CD4-positive, alpha-beta T cell treated with Interferon gamma for 1 hour (primary cell): ENCODE data around the gene RAB3IP.
"Not testable (repeated sequence)": the region's sequence is repeated elsewhere in the genome, so short reads cannot be mapped to it uniquely, and the experiment has no call there.

Source experiments
- DNase-seq: peaks from one replicate; pipeline ENCODE4 v3.0.0-alpha.2; 2020

Gene RAB3IP

DNA sequence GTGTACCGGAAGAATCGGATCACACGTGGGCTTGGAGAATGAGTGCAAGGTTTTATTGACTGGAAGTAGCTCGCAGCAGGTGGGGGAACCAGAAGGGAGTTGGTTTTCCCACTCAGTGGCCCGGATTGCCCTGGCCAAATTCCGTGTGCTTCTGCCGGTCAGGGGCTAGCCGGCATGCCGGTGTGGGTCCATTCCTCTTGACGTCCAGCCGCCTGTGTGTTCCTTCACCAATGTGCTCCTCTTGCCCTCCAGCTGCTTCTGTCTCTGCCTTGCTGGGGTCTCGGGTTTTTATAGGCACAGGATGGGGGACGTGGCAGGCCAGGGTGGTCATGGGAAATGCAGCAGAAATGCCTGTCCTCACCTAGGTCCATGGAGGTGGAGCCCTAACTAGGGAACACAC, 97.4 kb downstream of the RAB3IP start:
- no peak for DNase-seq

DNA sequence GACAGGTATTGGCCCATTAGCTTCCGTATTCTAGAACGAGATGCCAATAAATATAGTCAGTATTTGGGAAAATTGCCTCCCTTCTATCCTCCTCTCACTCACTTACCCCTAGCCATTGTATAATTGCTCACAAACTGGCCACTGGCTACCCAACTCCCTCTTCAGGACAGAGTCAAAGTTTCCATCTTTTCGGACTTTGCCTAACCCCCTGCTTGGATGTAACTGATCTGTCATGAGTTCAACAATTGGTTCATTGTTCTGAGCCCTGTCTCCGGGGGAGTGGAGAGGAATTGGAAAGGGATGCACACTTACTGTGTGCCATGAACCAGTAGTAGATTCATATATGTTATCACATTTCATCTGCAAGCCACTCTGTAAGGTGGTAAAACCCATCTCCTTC, 98.5 kb downstream of the RAB3IP start:
- DNase-seq = no peak

DNA sequence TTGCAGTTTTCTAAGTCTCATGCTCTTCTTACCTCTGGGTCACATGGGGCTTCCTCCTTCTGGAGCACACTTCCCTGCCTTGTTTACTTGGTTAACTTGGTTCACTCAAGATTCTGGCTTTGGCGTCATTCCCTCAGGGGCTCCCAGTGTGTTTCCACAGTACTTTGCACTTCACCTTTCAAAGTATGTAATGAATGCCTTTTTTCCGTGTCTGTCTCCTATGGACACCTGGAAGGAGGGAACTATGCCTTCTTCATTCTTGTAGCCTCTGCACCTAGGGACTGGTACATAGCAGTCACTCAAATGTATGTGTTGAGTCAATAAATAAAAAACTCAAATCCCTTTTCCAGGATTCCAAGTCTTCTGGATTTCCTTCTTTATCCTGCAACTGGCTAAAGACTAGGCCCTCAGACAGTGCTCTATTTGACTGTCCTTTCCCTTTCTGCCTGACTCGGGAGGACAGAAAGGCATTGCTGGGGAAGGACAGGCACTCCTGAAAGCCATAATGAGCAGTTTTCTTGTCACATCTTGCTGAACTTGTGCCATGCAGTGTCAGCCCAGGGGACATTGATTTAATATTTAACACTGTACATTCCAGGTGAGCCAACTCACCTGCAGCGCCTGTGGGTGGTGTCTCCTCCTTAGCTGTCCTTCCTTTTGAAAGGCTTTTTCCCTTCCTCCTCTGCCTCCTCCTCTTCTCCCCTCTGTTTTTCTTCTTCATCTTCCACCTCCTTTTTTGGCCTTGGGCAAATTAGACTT, 99.2 kb downstream of the RAB3IP start:
- no peak for DNase-seq

DNA sequence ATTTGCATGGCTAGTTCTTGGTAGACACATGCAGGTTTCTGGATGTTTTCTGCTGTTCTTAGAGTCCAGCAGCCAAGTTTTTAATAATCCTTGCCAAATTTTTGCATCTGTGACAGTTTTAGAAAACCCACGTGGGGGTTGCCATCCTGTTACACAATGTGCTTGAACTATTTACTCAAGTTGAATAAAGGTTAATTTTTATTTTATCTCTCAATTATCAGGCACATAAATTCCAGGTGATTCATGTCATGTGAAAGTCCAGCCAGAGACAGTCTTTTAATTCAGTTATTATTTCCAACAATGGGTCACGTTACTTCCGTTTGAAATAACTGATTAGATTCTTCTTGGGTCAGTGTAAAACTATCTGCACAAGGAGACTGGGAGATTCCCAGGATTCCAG, 102.1 kb downstream of the RAB3IP start:
- no peak for DNase-seq

DNA sequence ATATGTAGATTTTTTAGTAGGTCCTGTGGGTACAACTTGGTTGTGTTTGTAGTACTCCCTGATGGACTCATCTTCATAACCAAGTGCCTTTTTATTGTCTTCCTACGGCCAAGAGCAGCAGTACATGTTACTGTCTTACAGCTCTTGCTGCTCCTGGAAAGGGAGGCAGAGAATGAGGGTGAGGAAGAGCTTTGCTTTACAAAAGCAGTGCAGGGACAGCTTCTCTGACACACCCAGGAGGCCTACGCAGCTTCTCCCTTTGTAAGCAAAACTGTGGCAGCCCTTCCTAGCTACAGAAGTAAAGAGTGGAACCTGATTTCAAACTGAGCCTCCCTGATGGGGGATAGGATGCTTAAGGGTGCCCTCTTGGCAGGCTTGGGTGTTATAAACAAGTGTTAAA, 104.9 kb downstream of the RAB3IP start:
- no peak for DNase-seq

DNA sequence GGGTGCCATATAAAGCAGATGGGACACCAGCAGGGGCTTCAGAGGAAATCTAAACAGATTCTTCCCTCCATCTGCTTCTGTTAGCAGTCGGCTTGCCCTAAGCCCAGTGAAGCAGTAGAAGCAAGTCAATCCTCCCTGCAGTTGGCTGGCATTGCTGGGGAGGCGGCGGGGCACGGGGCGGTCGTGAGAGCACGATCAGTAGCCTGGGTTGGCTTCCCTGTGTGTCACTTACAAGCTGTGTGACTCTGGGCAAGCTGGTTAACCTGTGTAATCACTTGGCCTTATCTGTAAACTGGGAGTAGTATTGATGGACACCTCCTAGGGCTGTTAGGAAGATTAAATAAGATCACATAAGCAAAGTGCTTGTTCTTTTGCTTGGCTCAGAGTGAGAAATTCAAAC, 105.8 kb downstream of the RAB3IP start:
- DNase-seq = no peak

DNA sequence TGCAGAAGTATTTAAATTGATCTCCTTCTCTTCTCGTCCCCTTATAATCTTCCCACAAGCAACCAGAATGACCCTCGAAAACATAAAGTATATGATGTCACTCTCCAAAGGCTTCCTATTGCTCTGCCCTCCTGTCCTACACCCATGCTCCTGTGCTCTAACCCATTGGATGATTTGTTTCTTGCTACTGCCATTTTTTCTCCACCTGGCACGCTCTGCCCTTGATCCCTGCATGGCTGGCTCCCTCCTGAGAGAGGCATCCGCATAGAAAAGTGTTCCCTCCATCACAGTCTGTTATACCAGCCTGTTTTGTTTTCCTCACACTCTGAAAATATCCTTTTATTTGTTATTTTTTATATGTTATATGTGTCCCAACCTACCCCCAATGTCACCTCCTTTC, 106.2 kb downstream of the RAB3IP start:
- no peak for DNase-seq

DNA sequence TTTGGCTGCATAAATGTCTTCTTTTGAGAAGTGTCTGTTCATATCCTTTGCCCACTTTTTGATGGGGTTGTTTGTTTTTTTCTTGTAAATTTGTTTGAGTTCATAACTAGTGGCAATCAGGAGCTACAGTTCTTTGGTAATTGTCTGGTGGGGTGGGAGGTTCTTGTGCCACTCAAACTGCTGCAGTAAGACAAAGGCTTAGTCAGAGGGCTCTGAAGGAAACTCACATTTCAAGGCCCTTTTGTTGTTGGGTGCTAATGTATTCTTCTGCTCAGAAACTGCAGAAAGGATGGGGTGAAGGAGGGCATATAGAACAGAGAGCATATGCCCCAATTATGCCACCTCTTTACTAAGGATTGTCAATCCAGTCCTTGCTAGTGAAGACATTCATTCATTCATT, 108.3 kb downstream of the RAB3IP start:
- no peak for DNase-seq

DNA sequence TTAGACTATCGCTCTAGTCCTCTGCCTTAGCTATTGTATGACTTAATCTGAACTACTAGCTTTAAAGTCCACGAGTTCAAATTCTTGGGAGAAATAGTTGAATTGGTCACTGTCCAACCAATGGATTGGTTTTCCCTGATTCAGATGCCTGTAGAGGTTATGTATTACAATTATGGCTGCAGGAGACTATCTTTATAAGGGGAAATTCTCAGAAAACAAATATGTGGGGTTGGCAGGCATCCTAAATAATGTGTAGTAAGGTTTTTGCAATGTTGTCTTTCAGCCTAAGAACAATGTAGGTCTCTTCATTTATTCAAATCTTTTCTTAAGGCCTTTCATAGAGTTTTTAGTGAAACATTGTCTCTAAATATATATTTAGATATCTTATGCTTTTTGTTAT, 113.3 kb downstream of the RAB3IP start:
- DNase-seq = no peak

DNA sequence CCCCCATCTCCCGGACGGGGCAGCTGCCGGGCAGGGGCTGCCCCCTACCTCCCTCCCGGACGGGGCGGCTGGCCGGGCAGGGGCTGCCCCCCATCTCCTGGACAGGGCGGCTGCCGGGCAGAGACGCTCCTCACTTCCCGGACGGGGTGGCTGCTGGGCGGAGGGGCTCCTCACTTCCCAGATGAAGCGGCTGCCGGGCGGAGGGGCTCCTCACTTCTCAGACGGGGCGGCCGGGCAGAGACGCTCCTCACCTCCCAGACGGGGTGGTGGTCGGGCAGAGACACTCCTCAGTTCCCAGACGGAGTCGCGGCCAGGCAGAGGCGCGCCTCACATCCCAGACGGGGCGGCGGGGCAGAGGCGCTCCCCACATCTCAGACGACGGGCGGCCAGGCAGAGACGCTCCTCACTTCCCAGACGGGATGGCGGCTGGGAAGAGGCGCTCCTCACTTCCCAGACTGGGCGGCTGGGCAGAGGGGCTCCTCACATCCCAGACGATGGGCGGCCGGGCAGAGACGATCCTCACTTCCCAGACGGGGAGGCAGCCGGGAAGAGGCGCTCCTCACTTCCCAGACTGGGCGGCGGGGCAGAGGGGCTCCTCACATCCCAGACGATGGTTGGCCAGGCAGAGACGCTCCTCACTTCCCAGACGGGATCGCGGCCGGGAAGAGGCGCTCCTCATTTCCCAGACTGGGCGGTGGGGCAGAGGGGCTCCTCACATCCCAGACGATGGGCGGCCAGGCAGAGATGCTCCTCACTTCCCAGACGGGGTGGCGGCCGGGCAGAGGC, 114.7 kb downstream of the RAB3IP start:
- not testable (repeated sequence) for DNase-seq

DNA sequence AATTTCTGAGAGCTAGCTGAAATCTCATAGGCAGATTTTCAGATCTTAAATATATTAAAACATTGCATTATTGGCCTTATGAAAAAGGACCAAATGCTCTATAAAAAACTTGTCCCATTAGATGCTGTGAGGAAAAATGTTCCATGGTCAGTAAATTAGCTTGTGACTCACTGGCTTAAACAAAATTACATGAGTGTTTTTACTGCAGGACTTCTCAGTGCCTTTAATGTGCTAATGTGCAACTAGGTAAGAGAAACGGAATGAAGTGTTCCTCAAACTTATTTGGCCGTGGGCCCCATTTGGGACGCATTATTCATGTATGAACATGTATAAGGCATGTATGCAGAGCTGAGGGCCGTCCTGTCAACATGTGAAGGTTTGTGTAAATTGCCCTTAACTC, 128.0 kb downstream of the RAB3IP start:
- no peak for DNase-seq

DNA sequence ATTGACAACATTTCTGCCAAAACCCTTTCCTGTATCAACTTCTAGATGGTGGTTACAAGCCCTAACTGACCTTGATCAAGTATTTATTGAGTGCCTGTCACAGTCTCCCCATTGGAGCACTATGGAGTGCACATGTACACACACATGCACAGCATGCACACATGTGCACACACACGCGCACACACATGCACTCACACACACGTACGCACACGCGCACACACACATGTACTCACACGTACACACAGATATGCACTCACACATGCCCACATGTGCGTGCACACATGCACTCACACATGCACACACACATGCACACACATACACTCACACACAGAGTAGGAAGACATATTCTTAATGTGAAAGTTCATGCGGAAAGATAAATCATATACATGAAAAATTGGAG, 130.0 kb downstream of the RAB3IP start:
- no peak for DNase-seq

DNA sequence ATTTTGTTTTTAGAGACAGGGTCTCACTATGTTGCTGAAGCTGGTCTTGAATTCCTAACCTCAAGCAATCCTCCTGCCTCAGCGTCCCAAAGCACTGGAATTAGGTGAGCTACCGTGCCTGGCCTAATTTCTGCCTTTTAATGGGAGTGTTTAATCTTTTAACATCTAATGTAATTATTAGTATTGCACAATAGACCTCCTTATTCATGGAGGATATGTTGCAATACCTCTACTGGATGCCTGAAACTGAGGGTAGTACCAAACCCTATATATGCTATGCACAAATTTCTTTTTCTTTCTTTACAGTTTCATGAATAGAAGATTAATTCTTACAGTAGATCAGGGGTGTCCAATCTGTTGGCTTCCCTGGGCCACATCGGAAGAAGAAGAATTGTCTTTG, 134.1 kb downstream of the RAB3IP start:
- no peak for DNase-seq
